Measurements from ENCODE around the gene PRRX2.
A peak's percentile ranks its signal among the peaks of the same experiment; 100 is the strongest.

PRRX2 gene

DNA sequence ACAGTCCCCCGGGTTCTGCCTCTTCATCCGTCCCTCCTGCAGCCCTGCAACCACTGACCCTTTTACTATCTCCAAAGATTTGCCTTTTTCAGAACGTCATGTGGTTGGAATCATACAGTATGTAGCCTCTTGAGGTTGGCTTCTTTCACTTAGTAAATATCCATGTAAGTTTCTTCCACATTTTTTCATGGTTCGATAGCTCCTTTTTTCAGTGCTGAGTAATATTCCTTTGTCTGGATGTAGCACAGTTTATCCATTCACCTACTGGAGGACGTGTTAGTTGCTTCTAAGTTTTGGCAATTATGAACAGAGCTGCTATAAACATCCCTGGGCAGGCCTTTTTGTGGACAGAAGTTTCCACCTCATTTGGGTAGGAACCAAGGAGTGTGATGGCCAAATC, 27.1 kb downstream of the PRRX2 start:
- Histone ChIP-seq H3K27me3 (ENCODE audit: control insufficient read depth, insufficient read depth, low read length) (peaks cover 11% of the 10 kb centered on the region), H3K36me3 (ENCODE audit: control insufficient read depth, insufficient read depth, low read length) (no peaks in the 10 kb centered on the region), H3K4me3 (ENCODE audit: low read length) (no peak overlapping the region), H3K4me1 (ENCODE audit: control insufficient read depth, insufficient read depth, low read length) (peaks cover 9% of the 10 kb centered on the region), H3K9me3 (ENCODE audit: control insufficient read depth, low read length) (no peaks in the 10 kb centered on the region), H3K9ac (ENCODE audit: low read length) (no peak overlapping the region)

- no peaks in the 10 kb centered on the region for H3K9me3 ChIP-seq (ENCODE audit: control insufficient read depth, low read length)
- H3K36me3 ChIP-seq (ENCODE audit: control insufficient read depth, insufficient read depth, low read length), result no peaks in the 10 kb centered on the region
- H3K27me3 ChIP-seq (ENCODE audit: control insufficient read depth, insufficient read depth, low read length), result peaks cover 21% of the 10 kb centered on the region
- no peak overlapping the region for H3K4me3 ChIP-seq (ENCODE audit: low read length)
- no peak overlapping the region for H3K9ac ChIP-seq (ENCODE audit: low read length)
- H3K4me1 ChIP-seq (ENCODE audit: control insufficient read depth, insufficient read depth, low read length), result peaks cover 6% of the 10 kb centered on the region
Measured at GRCh38 chr9:129693741-129694140, 28.3 kb downstream of the PRRX2 start.

DNA sequence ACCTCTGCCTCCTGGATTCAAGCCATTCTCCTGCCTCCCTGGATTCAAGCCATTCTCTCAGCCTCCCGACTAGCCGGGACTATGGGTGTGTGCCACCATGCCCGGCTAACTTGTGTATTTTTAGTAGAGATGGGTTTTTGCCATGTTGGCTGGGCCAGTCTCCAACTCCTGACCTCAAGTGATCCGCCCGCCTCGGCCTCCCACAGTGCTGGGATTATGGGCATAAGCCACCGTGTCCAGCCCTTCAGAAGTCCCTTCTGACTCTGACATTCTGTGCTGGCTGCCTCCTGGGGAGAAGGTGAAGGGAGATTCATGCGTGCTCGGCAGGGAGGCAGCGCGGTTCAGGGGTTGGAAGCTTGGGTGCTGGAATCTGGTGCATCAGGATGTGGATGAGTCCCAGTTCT, 28.8 kb downstream of the PRRX2 start:
- peaks cover 21% of the 10 kb centered on the region for H3K27me3 ChIP-seq (ENCODE audit: control insufficient read depth, insufficient read depth, low read length)

DNA sequence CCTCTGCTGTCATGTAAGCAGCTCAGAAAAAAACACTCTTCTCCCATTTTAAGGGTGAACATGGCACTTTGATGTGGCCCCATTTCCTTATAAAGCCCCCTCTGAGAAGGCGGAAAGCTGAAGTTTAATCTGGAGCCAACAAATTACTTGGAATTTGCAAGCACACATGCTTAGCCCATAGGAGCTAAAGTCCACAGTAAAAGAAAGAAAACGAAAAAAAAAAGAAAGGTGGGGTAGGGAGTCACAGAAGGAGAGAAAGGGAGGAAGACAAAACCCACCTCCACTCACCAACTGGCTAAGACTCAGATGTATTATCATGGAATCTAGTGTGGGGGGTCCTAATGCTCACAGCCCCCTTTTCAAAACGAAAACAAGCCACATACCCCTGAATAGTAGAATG, 30.4 kb downstream of the PRRX2 start:
- no peaks in the 10 kb centered on the region for H3K9me3 ChIP-seq (ENCODE audit: control insufficient read depth, low read length)
- H3K4me3 ChIP-seq (ENCODE audit: low read length), result no peak overlapping the region
- peaks cover 21% of the 10 kb centered on the region for H3K27me3 ChIP-seq (ENCODE audit: control insufficient read depth, insufficient read depth, low read length)
- H3K36me3 ChIP-seq (ENCODE audit: control insufficient read depth, insufficient read depth, low read length), result no peaks in the 10 kb centered on the region
- H3K9ac ChIP-seq (ENCODE audit: low read length), result no peak overlapping the region
- H3K4me1 ChIP-seq (ENCODE audit: control insufficient read depth, insufficient read depth, low read length), result peaks cover 6% of the 10 kb centered on the region

More for the DNA sequence above, 28.8 kb downstream of the PRRX2 start:
- H3K9me3 ChIP-seq (ENCODE audit: control insufficient read depth, low read length), result no peaks in the 10 kb centered on the region
- no peak overlapping the region for H3K4me3 ChIP-seq (ENCODE audit: low read length)
- no peak overlapping the region for H3K9ac ChIP-seq (ENCODE audit: low read length)
- H3K4me1 ChIP-seq (ENCODE audit: control insufficient read depth, insufficient read depth, low read length), result peaks cover 6% of the 10 kb centered on the region
- no peaks in the 10 kb centered on the region for H3K36me3 ChIP-seq (ENCODE audit: control insufficient read depth, insufficient read depth, low read length)

DNA sequence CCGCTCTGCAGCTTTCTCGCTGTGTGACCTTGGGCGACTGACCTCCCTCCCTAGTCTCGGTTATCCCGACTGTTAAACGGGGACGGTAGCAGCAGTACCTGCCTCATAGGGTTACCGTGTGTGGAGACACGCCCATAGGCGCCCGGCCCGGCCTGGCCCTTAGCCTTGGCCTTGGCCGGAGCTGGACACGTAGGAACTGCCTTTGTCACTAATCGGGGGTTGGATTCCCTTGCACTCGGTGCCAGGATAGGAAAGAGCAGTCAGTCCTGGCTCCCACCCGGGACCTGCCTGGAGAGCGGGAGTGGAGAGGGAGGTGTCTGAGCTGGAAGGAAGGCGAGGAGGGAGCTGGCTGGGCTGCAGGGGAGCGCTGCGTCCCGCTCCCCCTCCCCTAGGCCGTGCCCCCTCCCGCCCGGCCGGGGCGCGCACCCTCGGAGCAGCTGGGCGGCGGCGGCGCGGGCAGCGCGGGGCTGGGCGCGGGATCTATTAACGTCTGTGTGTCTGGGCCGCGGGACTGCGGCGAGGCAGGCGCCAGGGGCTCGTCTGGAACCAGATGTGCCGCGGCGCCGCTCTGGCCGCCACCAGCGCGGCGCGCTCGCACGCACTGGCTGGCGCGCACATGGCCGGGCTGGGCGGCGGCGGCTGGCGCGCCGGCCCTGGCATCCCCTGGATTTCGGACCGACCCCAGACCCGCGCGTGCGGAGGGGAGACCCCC, 31.7 kb downstream of the PRRX2 start:
- H3K36me3 ChIP-seq (ENCODE audit: control insufficient read depth, insufficient read depth, low read length), result no peaks in the 10 kb centered on the region
- no peaks in the 10 kb centered on the region for H3K9me3 ChIP-seq (ENCODE audit: control insufficient read depth, low read length)
- H3K27me3 ChIP-seq (ENCODE audit: control insufficient read depth, insufficient read depth, low read length), result peaks cover 21% of the 10 kb centered on the region
- H3K4me1 ChIP-seq (ENCODE audit: control insufficient read depth, insufficient read depth, low read length), result peaks cover 6% of the 10 kb centered on the region
- H3K4me3 ChIP-seq (ENCODE audit: low read length), result peak overlapping the region; percentile 14
- peak overlapping the region; percentile 57 for H3K9ac ChIP-seq (ENCODE audit: low read length)

DNA sequence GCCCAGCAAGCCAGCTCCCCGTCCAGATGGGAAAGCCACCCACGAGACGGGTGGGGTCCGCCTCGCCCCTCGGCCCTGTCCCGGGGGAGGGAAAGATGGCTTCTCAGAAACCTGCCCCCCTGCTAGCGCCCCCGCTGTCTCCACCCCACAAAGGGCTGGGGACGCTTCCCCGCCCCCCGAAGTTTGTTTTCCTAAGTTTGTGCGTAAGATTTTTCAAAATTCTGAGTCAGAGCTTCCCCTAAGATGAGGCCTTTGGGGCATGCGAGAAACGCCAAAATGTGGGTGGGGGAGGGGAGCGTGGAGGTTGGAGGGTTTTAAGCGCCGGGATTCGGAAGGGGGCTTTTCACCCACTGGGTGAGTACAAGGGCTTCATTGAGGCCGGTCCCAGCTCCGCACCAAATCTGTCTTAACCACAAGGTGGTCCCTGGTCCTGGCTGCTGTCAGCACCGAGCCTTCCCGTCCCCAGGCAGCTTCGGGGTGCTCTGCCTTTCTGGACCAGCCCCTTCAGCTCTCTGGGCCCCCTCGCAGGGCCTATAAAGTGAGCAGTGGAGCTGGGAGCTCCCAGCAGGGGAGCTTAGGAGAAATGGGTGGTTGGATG, 32.3 kb downstream of the PRRX2 start:
- Histone ChIP-seq H3K4me1 (ENCODE audit: control insufficient read depth, insufficient read depth, low read length) (peaks cover 11% of the 10 kb centered on the region), H3K36me3 (ENCODE audit: control insufficient read depth, insufficient read depth, low read length) (no peaks in the 10 kb centered on the region), H3K4me3 (ENCODE audit: low read length) (no peak overlapping the region), H3K9me3 (ENCODE audit: control insufficient read depth, low read length) (no peaks in the 10 kb centered on the region), H3K27me3 (ENCODE audit: control insufficient read depth, insufficient read depth, low read length) (peaks cover 21% of the 10 kb centered on the region), H3K9ac (ENCODE audit: low read length) (peak overlapping the region; percentile 57)

GRCh38 chr9:129698254-129698757, 32.9 kb downstream of the PRRX2 start:
- H3K9ac ChIP-seq (ENCODE audit: low read length), result no peak overlapping the region
- H3K4me3 ChIP-seq (ENCODE audit: low read length), result no peak overlapping the region
- peaks cover 17% of the 10 kb centered on the region for H3K4me1 ChIP-seq (ENCODE audit: control insufficient read depth, insufficient read depth, low read length)

GRCh38 chr9:129701054-129701453, 35.6 kb downstream of the PRRX2 start:
- H3K9ac ChIP-seq (ENCODE audit: low read length), result no peak overlapping the region
- H3K9me3 ChIP-seq (ENCODE audit: control insufficient read depth, low read length), result no peaks in the 10 kb centered on the region
- H3K4me3 ChIP-seq (ENCODE audit: low read length), result no peak overlapping the region
- H3K27me3 ChIP-seq (ENCODE audit: control insufficient read depth, insufficient read depth, low read length), result peaks cover 21% of the 10 kb centered on the region
- no peaks in the 10 kb centered on the region for H3K36me3 ChIP-seq (ENCODE audit: control insufficient read depth, insufficient read depth, low read length)
- peaks cover 26% of the 10 kb centered on the region for H3K4me1 ChIP-seq (ENCODE audit: control insufficient read depth, insufficient read depth, low read length)

More at GRCh38 chr9:129698254-129698757, 32.9 kb downstream of the PRRX2 start:
- H3K27me3 ChIP-seq (ENCODE audit: control insufficient read depth, insufficient read depth, low read length), result peaks cover 21% of the 10 kb centered on the region
- H3K9me3 ChIP-seq (ENCODE audit: control insufficient read depth, low read length), result no peaks in the 10 kb centered on the region
- no peaks in the 10 kb centered on the region for H3K36me3 ChIP-seq (ENCODE audit: control insufficient read depth, insufficient read depth, low read length)

DNA sequence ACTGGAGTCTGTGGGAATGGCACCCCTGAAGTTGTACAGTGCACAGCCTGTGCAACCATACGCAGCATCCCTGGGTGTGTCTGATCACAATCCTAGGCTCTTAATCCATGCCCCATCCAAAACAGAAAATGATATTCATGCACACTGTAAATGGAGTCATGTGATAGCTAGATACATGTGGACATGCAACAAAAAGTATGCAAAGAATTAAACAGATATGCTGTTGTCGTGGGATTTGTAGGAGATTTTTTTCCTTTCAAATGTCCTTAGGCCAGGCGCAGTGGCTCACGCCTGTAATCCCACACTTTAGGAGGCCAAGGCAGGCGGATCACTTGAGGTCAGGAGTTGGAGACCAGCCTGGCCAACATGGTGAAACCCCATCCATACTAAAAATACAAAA, 36.1 kb downstream of the PRRX2 start:
- Histone ChIP-seq H3K9me3 (ENCODE audit: control insufficient read depth, low read length) (no peaks in the 10 kb centered on the region), H3K36me3 (ENCODE audit: control insufficient read depth, insufficient read depth, low read length) (no peaks in the 10 kb centered on the region), H3K27me3 (ENCODE audit: control insufficient read depth, insufficient read depth, low read length) (peaks cover 20% of the 10 kb centered on the region), H3K4me3 (ENCODE audit: low read length) (no peak overlapping the region), H3K4me1 (ENCODE audit: control insufficient read depth, insufficient read depth, low read length) (peaks cover 26% of the 10 kb centered on the region), H3K9ac (ENCODE audit: low read length) (no peak overlapping the region)

DNA sequence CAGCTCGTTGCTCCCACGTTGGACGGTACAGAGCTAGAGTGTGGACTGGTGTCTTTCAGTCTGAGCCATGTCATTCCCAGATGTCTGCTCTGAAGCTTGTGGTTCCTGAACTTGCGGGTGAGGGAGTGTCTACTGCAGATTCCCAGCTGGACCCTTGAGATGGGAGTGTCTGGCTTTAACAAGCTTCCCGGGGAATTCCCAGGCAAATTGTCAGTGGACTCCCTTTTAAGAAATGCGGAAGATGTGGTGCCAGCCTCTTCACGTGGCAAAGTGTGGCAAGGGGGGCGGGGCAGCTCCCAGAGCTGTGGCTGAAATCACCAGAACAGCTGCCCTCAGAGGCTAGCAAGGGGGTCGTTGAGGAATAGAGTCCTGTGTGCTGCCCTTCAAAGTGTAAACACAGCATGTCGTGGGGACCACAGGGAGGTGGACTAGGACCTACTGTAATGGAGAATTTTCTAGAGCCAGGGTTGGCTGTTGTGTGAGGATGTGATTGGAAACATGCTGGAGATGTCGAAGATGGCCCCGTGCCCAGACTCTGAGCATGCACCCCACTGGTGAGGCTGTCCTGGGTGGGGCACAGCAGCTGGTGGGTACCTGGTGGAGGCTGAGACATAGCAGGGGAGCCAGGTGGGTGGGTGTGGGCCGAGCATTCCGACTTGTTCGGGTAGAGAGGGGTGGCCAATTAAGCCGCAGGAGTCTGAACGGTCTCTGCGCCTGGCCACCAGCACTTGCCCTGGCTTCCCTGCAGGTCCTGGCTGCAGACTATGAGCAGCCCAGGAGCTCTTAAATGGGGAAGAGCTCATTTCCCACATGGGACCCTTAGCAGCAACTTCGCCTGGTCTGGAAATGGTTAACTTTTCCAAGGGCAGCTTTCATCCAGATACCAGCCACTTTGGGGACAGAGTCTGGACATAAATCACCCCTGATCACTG, 37.4 kb downstream of the PRRX2 start:
- H3K4me3 ChIP-seq (ENCODE audit: low read length), result no peak overlapping the region
- no peaks in the 10 kb centered on the region for H3K9me3 ChIP-seq (ENCODE audit: control insufficient read depth, low read length)
- H3K27me3 ChIP-seq (ENCODE audit: control insufficient read depth, insufficient read depth, low read length), result peaks cover 7% of the 10 kb centered on the region
- H3K36me3 ChIP-seq (ENCODE audit: control insufficient read depth, insufficient read depth, low read length), result no peaks in the 10 kb centered on the region
- peaks cover 21% of the 10 kb centered on the region for H3K4me1 ChIP-seq (ENCODE audit: control insufficient read depth, insufficient read depth, low read length)
- no peak overlapping the region for H3K9ac ChIP-seq (ENCODE audit: low read length)

- Histone ChIP-seq H3K36me3 (ENCODE audit: control insufficient read depth, insufficient read depth, low read length) (no peaks in the 10 kb centered on the region), H3K4me3 (ENCODE audit: low read length) (no peak overlapping the region), H3K9ac (ENCODE audit: low read length) (no peak overlapping the region), H3K9me3 (ENCODE audit: control insufficient read depth, low read length) (no peaks in the 10 kb centered on the region), H3K27me3 (ENCODE audit: control insufficient read depth, insufficient read depth, low read length) (no peaks in the 10 kb centered on the region), H3K4me1 (ENCODE audit: control insufficient read depth, insufficient read depth, low read length) (peaks cover 21% of the 10 kb centered on the region)
Measured at GRCh38 chr9:129703667-129704355, 38.4 kb downstream of the PRRX2 start.

Measured in mucosa of stomach (tissue), 1 donor.